ENCODE measurements around the gene STX11. TPM values are rescaled to one million over a fixed set of nuclear protein-coding genes. Genes with fewer than 3 reads are reported as not detected.

Gene STX11
- total RNA-seq, 1 experiment from 2014 or later: 0.17 TPM

DNA sequence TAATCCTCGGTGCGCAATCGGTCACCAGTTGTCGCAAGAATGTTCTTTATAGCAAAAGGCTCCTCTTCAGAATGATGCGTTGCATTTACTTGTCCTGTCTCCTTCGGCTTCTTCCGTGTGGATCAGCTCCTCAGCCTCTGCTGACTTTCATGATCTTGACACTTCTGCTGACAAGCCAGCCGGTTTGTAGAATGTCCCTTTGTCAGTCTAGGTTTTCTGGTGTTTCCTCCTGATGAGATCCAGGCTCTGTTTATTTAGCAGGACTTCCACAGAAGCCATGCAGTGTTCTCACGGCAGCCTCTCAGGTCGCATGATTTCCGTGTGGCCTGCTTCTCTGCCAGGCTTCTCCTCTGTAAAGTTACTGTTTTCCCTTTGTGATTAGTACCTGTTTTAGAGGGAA is 66.9 kb downstream of the STX11 start:
- peaks cover 10% of the 10 kb centered on the region for H3K27me3 Mint-ChIP-seq (ENCODE audit: low read depth)
- no peak overlapping the region for H3K27ac Mint-ChIP-seq
- ChIA-PET CTCF (interaction anchor here (0.7 to 2.5 kb wide), 11 partner anchors 8 to 265 kb away, joined by 3 to 7 read pairs (median 6); no protein-coding TSS in a partner anchor), POLR2A (interaction anchor here (1.0 kb wide), 1 partner anchor 70 kb away, joined by 5 read pairs; no protein-coding TSS in a partner anchor)
- H3K36me3 Mint-ChIP-seq: peaks cover 4% of the 10 kb centered on the region
- TF ChIP-seq SOX15 (CRISPR knock-in tag; IDR thresholded peaks at IDR 0.05) (no peak), JUN (CRISPR knock-in tag; IDR thresholded peaks at IDR 0.05) (no peak), ERG (CRISPR knock-in tag; IDR thresholded peaks at IDR 0.05) (no peak), TCF7 (CRISPR knock-in tag; IDR thresholded peaks at IDR 0.05; ENCODE audit: low read depth) (no peak), ATF2 (CRISPR knock-in tag; IDR thresholded peaks at IDR 0.05; ENCODE audit: borderline replicate concordance, low read depth) (no peak), ATF1 (CRISPR knock-in tag; IDR thresholded peaks at IDR 0.05) (no peak), MYBL2 (CRISPR knock-in tag; IDR thresholded peaks at IDR 0.05) (no peak), FOXJ3 (CRISPR knock-in tag; IDR thresholded peaks at IDR 0.05; ENCODE audit: borderline replicate concordance) (no peak), ZNF671 (CRISPR knock-in tag; IDR thresholded peaks at IDR 0.05) (no peak), GABPB1 (CRISPR knock-in tag; IDR thresholded peaks at IDR 0.05) (no peak), ZNF396 (CRISPR knock-in tag; IDR thresholded peaks at IDR 0.05; ENCODE audit: borderline replicate concordance) (no peak), CTCF (IDR thresholded peaks at IDR 0.05) (no peak), FOXK1 (CRISPR knock-in tag; IDR thresholded peaks at IDR 0.05) (no peak), TEAD1 (CRISPR knock-in tag; IDR thresholded peaks at IDR 0.05) (no peak), ZNF232 (CRISPR knock-in tag; IDR thresholded peaks at IDR 0.05) (no peak), RELA (CRISPR knock-in tag; IDR thresholded peaks at IDR 0.05; ENCODE audit: borderline replicate concordance) (no peak), TP53 (CRISPR knock-in tag; IDR thresholded peaks at IDR 0.05) (no peak)
- TF ChIP-seq, protein P1, sequence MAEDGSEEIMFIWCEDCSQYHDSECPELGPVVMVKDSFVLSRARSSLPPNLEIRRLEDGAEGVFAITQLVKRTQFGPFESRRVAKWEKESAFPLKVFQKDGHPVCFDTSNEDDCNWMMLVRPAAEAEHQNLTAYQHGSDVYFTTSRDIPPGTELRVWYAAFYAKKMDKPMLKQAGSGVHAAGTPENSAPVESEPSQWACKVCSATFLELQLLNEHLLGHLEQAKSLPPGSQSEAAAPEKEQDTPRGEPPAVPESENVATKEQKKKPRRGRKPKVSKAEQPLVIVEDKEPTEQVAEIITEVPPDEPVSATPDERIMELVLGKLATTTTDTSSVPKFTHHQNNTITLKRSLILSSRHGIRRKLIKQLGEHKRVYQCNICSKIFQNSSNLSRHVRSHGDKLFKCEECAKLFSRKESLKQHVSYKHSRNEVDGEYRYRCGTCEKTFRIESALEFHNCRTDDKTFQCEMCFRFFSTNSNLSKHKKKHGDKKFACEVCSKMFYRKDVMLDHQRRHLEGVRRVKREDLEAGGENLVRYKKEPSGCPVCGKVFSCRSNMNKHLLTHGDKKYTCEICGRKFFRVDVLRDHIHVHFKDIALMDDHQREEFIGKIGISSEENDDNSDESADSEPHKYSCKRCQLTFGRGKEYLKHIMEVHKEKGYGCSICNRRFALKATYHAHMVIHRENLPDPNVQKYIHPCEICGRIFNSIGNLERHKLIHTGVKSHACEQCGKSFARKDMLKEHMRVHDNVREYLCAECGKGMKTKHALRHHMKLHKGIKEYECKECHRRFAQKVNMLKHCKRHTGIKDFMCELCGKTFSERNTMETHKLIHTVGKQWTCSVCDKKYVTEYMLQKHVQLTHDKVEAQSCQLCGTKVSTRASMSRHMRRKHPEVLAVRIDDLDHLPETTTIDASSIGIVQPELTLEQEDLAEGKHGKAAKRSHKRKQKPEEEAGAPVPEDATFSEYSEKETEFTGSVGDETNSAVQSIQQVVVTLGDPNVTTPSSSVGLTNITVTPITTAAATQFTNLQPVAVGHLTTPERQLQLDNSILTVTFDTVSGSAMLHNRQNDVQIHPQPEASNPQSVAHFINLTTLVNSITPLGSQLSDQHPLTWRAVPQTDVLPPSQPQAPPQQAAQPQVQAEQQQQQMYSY (CRISPR knock-in tag; IDR thresholded peaks at IDR 0.05): no peak
- TF ChIP-seq, protein P2, sequence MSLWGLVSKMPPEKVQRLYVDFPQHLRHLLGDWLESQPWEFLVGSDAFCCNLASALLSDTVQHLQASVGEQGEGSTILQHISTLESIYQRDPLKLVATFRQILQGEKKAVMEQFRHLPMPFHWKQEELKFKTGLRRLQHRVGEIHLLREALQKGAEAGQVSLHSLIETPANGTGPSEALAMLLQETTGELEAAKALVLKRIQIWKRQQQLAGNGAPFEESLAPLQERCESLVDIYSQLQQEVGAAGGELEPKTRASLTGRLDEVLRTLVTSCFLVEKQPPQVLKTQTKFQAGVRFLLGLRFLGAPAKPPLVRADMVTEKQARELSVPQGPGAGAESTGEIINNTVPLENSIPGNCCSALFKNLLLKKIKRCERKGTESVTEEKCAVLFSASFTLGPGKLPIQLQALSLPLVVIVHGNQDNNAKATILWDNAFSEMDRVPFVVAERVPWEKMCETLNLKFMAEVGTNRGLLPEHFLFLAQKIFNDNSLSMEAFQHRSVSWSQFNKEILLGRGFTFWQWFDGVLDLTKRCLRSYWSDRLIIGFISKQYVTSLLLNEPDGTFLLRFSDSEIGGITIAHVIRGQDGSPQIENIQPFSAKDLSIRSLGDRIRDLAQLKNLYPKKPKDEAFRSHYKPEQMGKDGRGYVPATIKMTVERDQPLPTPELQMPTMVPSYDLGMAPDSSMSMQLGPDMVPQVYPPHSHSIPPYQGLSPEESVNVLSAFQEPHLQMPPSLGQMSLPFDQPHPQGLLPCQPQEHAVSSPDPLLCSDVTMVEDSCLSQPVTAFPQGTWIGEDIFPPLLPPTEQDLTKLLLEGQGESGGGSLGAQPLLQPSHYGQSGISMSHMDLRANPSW (CRISPR knock-in tag; conservative IDR thresholded peaks at IDR 0.05; ENCODE audit: low read depth): no peak
- TF ChIP-seq, protein P3, sequence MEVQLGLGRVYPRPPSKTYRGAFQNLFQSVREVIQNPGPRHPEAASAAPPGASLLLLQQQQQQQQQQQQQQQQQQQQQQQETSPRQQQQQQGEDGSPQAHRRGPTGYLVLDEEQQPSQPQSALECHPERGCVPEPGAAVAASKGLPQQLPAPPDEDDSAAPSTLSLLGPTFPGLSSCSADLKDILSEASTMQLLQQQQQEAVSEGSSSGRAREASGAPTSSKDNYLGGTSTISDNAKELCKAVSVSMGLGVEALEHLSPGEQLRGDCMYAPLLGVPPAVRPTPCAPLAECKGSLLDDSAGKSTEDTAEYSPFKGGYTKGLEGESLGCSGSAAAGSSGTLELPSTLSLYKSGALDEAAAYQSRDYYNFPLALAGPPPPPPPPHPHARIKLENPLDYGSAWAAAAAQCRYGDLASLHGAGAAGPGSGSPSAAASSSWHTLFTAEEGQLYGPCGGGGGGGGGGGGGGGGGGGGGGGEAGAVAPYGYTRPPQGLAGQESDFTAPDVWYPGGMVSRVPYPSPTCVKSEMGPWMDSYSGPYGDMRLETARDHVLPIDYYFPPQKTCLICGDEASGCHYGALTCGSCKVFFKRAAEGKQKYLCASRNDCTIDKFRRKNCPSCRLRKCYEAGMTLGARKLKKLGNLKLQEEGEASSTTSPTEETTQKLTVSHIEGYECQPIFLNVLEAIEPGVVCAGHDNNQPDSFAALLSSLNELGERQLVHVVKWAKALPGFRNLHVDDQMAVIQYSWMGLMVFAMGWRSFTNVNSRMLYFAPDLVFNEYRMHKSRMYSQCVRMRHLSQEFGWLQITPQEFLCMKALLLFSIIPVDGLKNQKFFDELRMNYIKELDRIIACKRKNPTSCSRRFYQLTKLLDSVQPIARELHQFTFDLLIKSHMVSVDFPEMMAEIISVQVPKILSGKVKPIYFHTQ (CRISPR knock-in tag; IDR thresholded peaks at IDR 0.05): no peak
- H3K4me3 Mint-ChIP-seq: peak overlapping the region; percentile 79
- ATAC-seq: no peak
- H3K4me1 Mint-ChIP-seq: peaks cover 24% of the 10 kb centered on the region
- DNase-seq (ENCODE audit: low spot score): no peak
- peaks cover 23% of the 10 kb centered on the region for H3K9me3 Mint-ChIP-seq
